Measurements from ENCODE around the gene HMG20B.

Gene HMG20B

GRCh38 chr19:3595521-3596061 is 22.8 kb downstream of the HMG20B start:
- no peak overlapping the region for H3K9ac ChIP-seq
- no peak for TF ChIP-seq CTCF (conservative IDR thresholded peaks at IDR 0.05; ENCODE audit: low read depth, low read length)

DNA sequence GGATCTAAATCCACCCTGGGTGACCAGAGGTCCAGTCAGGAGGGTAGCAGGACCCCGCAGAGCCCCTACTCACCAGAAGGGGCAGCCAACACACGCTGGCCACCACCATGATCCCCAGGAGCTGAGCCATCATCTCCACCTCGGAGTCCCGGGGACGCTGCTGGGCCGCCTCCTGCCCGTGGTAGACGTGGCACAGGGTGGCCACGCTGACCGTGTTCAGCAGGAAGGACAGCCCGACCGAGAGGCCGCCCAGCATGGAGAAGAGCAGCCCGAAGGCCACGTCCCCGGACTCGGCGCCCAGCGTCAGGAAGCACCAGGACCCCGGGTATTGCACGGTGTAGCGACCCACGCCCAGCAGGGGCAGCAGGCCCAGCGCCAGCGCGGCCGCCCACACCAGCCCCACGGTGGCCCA is 27.0 kb downstream of the HMG20B start:
- H3K27me3 ChIP-seq (ENCODE audit: insufficient read depth, low read depth): peaks cover 3% of the 10 kb centered on the region; the same call in 1 of the 2 replicates
- no peak overlapping the region for H2AFZ ChIP-seq (ENCODE audit: low read depth)
- H3K9ac ChIP-seq: no peak overlapping the region
- no peaks in the 10 kb centered on the region for H4K20me1 ChIP-seq (ENCODE audit: insufficient read depth)
- no peaks in the 10 kb centered on the region for H3K79me2 ChIP-seq (ENCODE audit: insufficient read depth, low read depth)
- no peak overlapping the region for H3K4me3 ChIP-seq (IDR thresholded peaks at IDR 0.05; ENCODE audit: insufficient read depth, low read depth, low read length)
- H3K4me1 ChIP-seq (ENCODE audit: low read depth, poor library complexity, severe bottlenecking): no peaks in the 10 kb centered on the region
- no peak overlapping the region for H3K4me2 ChIP-seq
- TF ChIP-seq CTCF (conservative IDR thresholded peaks at IDR 0.05; ENCODE audit: low read depth, low read length): no peak
- no peaks in the 10 kb centered on the region for H3K36me3 ChIP-seq (ENCODE audit: insufficient read depth)
- no peak overlapping the region for H3K27ac ChIP-seq

More at GRCh38 chr19:3595521-3596061, 22.8 kb downstream of the HMG20B start:
- Histone ChIP-seq H2AFZ (ENCODE audit: low read depth) (no peak overlapping the region), H3K36me3 (ENCODE audit: insufficient read depth) (no peaks in the 10 kb centered on the region), H3K27me3 (ENCODE audit: insufficient read depth, low read depth) (peaks cover 39% of the 10 kb centered on the region), H3K79me2 (ENCODE audit: insufficient read depth, low read depth) (no peaks in the 10 kb centered on the region), H3K4me2 (no peak overlapping the region), H4K20me1 (ENCODE audit: insufficient read depth) (no peaks in the 10 kb centered on the region), H3K27ac (no peak overlapping the region), H3K4me1 (ENCODE audit: low read depth, poor library complexity, severe bottlenecking) (no peaks in the 10 kb centered on the region), H3K4me3 (IDR thresholded peaks at IDR 0.05; ENCODE audit: insufficient read depth, low read depth, low read length) (no peak overlapping the region)

DNA sequence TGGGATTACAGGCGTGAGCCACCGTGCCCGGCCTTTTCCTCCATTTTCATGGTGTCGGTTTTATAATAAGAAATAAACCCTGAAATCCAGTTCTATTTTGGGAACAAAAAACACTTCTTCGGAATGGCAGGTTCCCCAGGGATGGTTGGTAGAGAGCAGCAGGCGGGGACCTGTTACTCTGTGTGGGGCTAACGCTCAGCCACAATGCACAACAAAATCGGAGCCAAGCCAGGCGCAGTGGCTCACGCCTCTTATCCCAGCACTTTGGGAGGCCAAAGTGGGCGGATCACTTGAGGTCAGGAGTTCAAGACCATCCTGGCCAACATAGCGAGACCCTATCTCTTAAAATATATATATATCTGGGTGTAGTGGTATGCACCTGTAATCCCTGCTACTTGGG is 28.3 kb downstream of the HMG20B start:
- Histone ChIP-seq H3K27ac (no peak overlapping the region), H3K36me3 (ENCODE audit: insufficient read depth) (no peaks in the 10 kb centered on the region), H3K4me3 (IDR thresholded peaks at IDR 0.05; ENCODE audit: insufficient read depth, low read depth, low read length) (no peak overlapping the region), H3K4me2 (no peak overlapping the region), H3K9ac (no peak overlapping the region), H2AFZ (ENCODE audit: low read depth) (no peak overlapping the region), H3K4me1 (ENCODE audit: low read depth, poor library complexity, severe bottlenecking) (peaks cover 2% of the 10 kb centered on the region), H3K79me2 (ENCODE audit: insufficient read depth, low read depth) (no peaks in the 10 kb centered on the region), H3K27me3 (ENCODE audit: insufficient read depth, low read depth) (peaks cover 3% of the 10 kb centered on the region; the same call in 1 of the 2 replicates), H4K20me1 (ENCODE audit: insufficient read depth) (no peaks in the 10 kb centered on the region)
- no peak for TF ChIP-seq CTCF (conservative IDR thresholded peaks at IDR 0.05; ENCODE audit: low read depth, low read length)

DNA sequence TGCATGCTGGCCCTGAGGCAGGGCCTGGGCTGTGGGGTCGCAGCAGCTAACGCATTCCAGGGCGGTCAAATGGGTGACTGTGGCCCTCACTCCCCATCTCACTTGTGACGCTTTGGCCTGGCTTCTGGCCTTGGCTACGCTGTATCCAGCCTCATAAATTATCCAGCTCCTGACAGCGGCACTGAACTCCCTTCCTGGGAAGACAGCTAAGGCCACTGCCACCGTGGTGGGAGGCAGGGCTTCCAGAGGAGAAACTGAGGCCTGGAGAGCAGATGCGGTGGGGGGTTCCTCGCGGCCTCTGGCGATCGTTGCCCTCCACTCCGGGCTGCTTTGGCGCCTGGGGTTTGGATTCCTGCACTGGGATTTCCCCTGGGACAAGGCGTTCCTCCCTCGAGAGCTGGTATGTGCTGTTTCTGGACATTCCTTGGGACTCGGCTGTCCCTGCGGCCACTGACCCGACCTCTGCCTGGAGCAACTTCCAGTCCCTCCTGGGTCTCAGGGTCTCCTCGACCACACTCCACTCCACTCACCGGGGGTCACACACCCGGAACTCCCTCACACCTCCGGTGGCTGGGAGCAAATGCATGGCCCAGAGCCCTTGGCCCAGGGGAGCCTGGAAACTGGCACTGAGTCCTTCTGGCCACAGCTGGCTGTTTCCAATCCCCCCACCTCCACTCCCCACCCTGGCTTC is 30.5 kb downstream of the HMG20B start:
- no peak overlapping the region for H3K4me3 ChIP-seq (IDR thresholded peaks at IDR 0.05; ENCODE audit: insufficient read depth, low read depth, low read length)
- no peak for TF ChIP-seq CTCF (conservative IDR thresholded peaks at IDR 0.05; ENCODE audit: low read depth, low read length)
- no peaks in the 10 kb centered on the region for H3K79me2 ChIP-seq (ENCODE audit: insufficient read depth, low read depth)
- no peaks in the 10 kb centered on the region for H4K20me1 ChIP-seq (ENCODE audit: insufficient read depth)
- H3K4me1 ChIP-seq (ENCODE audit: low read depth, poor library complexity, severe bottlenecking): peaks cover 5% of the 10 kb centered on the region
- H3K27ac ChIP-seq: no peak overlapping the region
- H3K4me2 ChIP-seq: no peak overlapping the region
- no peak overlapping the region for H3K9ac ChIP-seq
- H3K27me3 ChIP-seq (ENCODE audit: insufficient read depth, low read depth): no peaks in the 10 kb centered on the region; the same call in 1 of the 2 replicates
- no peak overlapping the region for H2AFZ ChIP-seq (ENCODE audit: low read depth)
- H3K36me3 ChIP-seq (ENCODE audit: insufficient read depth): no peaks in the 10 kb centered on the region

All from KMS-11 (cell line).